Endodermal cell (in vitro differentiated cells): ENCODE measurements around the gene TEX36. TPM values are rescaled to one million over a fixed set of nuclear protein-coding genes. Genes with fewer than 3 reads are reported as not detected.
"Not testable (repeated sequence)": the region's sequence is repeated elsewhere in the genome, so short reads cannot be mapped to it uniquely, and the experiment has no call there.

Experiments
- DNase-seq: peaks from one replicate; pipeline ENCODE4 v3.0.0-alpha.2; 2017
- H3K27ac ChIP-seq: 2 replicates; pipeline ENCODE4 v1.5.1; 2013; ENCODE audit warnings: mild to moderate bottlenecking, low read depth, low read length, moderate library complexity
- H3K27me3 ChIP-seq: 2 replicates; pipeline ENCODE4 v1.6.1; 2013; ENCODE audit warnings: mild to moderate bottlenecking, low read length, moderate library complexity; ENCODE audit not compliant: insufficient read depth, control insufficient read depth, poor library complexity, severe bottlenecking
- H3K36me3 ChIP-seq: 2 replicates; pipeline ENCODE4 v1.7.0; 2013; ENCODE audit warnings: mild to moderate bottlenecking, low read length, moderate library complexity; ENCODE audit not compliant: control insufficient read depth, insufficient read depth
- H3K4me1 ChIP-seq: one replicate; pipeline ENCODE4 v1.7.0; 2013; ENCODE audit warnings: low read length; ENCODE audit not compliant: control insufficient read depth, insufficient read depth
- H3K4me3 ChIP-seq: 2 replicates; pipeline ENCODE4 v1.5.1; 2013; ENCODE audit warnings: mild to moderate bottlenecking, low read length, moderate library complexity
- H3K9ac ChIP-seq: 2 replicates; pipeline ENCODE4 v1.6.1; 2013; ENCODE audit warnings: mild to moderate bottlenecking, low read length, moderate library complexity; ENCODE audit not compliant: poor library complexity, severe bottlenecking; ENCODE audit errors: extremely low read depth
- H3K9me3 ChIP-seq: 2 replicates; pipeline ENCODE4 v1.6.1; 2013; ENCODE audit warnings: mild to moderate bottlenecking, low read length, moderate library complexity; ENCODE audit not compliant: control insufficient read depth
- H3K27ac Mint-ChIP-seq: 2 replicates; pipeline ENCODE4 v1.8.0; 2020; ENCODE audit warnings: mixed read lengths
- H3K27me3 Mint-ChIP-seq: 2 replicates; pipeline ENCODE4 v1.8.0; 2021; ENCODE audit warnings: mild to moderate bottlenecking, mixed read lengths; ENCODE audit not compliant: insufficient read depth
- H3K36me3 Mint-ChIP-seq: 2 replicates; pipeline ENCODE4 v1.8.0; 2020; ENCODE audit warnings: low read depth, mixed read lengths
- H3K4me1 Mint-ChIP-seq: 2 replicates; pipeline ENCODE4 v1.8.0; 2020; ENCODE audit warnings: mixed read lengths
- H3K4me3 Mint-ChIP-seq: 2 replicates; pipeline ENCODE4 v1.8.0; 2020; ENCODE audit warnings: mild to moderate bottlenecking, moderate library complexity, mixed read lengths
- H3K9me3 Mint-ChIP-seq: 2 replicates; pipeline ENCODE4 v1.8.0; 2020; ENCODE audit warnings: mild to moderate bottlenecking, mixed read lengths
- WGBS, 2 experiments: methylation state at CpG; one replicate each; pipeline versions ENCODE4 v1.1.5 to v1.1.7; 2013; ENCODE audit warnings: missing lambda C conversion rate in 2 of 2, mixed read lengths in 1 of 2; ENCODE audit not compliant: insufficient coverage in 1 of 2, insufficient read length in 1 of 2; 5-methylcytosine and 5-hydroxymethylcytosine counted together
- total RNA-seq, 2 donors: library from RNA; stranded (reverse); fragmentation: NEBNext Ultra II Directional in 1 of 2; extraction: Animal tissue kit (Norgen Biotek cat#: 25700) in 1 of 2; gene quantifications; 2 replicates in 1 of 2; 3 replicates in 1 of 2; pipeline ENCODE4 v1.2.1, GENCODE V29; 2021
- TF ChIP-seq, protein P1 (sequence below): fragments of 200-600 bp; sonication (generic); conservative IDR thresholded peaks from 2 replicates; pipeline ENCODE4 v1.5.0; 2021; ENCODE audit warnings: antibody characterized with exemption, mild to moderate bottlenecking

Gene TEX36
- total RNA-seq, 2 donors from 2014 or later = not detected

GRCh38 chr10:125656523-125656922 is 26.4 kb downstream of the TEX36 start:
- Mint-ChIP-seq H3K9me3 (peaks cover 4% of the 10 kb centered on the region), H3K36me3 (no peaks in the 10 kb centered on the region), H3K27ac (no peak overlapping the region), H3K4me3 (no peak overlapping the region), H3K27me3 (peaks cover 8% of the 10 kb centered on the region), H3K4me1 (no peaks in the 10 kb centered on the region)
- H3K36me3 ChIP-seq = no peaks in the 10 kb centered on the region
- no peaks in the 10 kb centered on the region for H3K4me1 ChIP-seq
- DNase-seq = no peak
- no peak overlapping the region for H3K27ac ChIP-seq
- H3K27me3 ChIP-seq = no peaks in the 10 kb centered on the region
- TF ChIP-seq, protein P1, sequence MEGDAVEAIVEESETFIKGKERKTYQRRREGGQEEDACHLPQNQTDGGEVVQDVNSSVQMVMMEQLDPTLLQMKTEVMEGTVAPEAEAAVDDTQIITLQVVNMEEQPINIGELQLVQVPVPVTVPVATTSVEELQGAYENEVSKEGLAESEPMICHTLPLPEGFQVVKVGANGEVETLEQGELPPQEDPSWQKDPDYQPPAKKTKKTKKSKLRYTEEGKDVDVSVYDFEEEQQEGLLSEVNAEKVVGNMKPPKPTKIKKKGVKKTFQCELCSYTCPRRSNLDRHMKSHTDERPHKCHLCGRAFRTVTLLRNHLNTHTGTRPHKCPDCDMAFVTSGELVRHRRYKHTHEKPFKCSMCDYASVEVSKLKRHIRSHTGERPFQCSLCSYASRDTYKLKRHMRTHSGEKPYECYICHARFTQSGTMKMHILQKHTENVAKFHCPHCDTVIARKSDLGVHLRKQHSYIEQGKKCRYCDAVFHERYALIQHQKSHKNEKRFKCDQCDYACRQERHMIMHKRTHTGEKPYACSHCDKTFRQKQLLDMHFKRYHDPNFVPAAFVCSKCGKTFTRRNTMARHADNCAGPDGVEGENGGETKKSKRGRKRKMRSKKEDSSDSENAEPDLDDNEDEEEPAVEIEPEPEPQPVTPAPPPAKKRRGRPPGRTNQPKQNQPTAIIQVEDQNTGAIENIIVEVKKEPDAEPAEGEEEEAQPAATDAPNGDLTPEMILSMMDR = no peak
- no peaks in the 10 kb centered on the region for H3K9me3 ChIP-seq
- 87 to 100% methylated on average over 1 to 3 of the region's 3 CpGs for WGBS, 2 experiments
- H3K4me3 ChIP-seq = no peak overlapping the region
- no peak overlapping the region for H3K9ac ChIP-seq

- not testable (repeated sequence) for H3K4me1 Mint-ChIP-seq, H3K4me3 Mint-ChIP-seq, DNase-seq, H3K9me3 ChIP-seq, H3K36me3 ChIP-seq, H3K4me1 ChIP-seq, H3K27me3 ChIP-seq, H3K27ac Mint-ChIP-seq, H3K4me3 ChIP-seq, H3K9ac ChIP-seq, H3K36me3 Mint-ChIP-seq, H3K27ac ChIP-seq
- Mint-ChIP-seq H3K27me3 (peaks cover 18% of the 10 kb centered on the region), H3K9me3 (peaks cover 15% of the 10 kb centered on the region)
- WGBS, 2 experiments = 93% methylated on average over 1 of the region's 2 CpGs; no CpG with 5 or more reads in 1 of the 2 experiments
These were observed 29.9 kb downstream of the TEX36 start for GRCh38 chr10:125653113-125653512.

DNA sequence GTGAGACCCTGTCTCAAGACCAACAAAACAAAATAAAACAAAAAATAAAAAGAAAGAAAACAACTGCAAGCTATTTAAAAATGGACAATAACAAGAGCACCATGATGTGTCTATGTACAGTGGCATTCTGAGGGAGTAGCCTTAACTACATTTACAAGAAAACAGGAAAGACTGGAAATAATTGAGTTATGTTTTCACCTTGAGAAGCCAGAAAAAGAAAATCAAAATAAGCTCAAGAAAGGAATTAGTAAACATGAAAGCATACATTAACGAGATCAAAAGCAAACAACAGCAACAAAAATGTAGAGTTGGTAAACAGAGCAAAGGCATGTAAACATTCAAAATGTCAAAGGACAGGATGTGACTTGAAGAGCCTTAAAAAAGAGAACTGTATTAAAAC is 36.7 kb downstream of the TEX36 start:
- Mint-ChIP-seq H3K4me3 (no peak overlapping the region), H3K4me1 (no peaks in the 10 kb centered on the region), H3K27ac (no peak overlapping the region), H3K9me3 (peaks cover 35% of the 10 kb centered on the region), H3K36me3 (peaks cover 3% of the 10 kb centered on the region), H3K27me3 (peaks cover 12% of the 10 kb centered on the region)
- no peak overlapping the region for H3K4me3 ChIP-seq
- H3K9me3 ChIP-seq = peaks cover 7% of the 10 kb centered on the region
- no peak overlapping the region for H3K27ac ChIP-seq
- 93% methylated on average over 1 of the region's 1 CpG; no CpG with 5 or more reads in 1 of the 2 experiments for whole genome bisulfite sequencing, 2 experiments
- H3K4me1 ChIP-seq = no peaks in the 10 kb centered on the region
- TF ChIP-seq, protein P1 = no peak
- no peaks in the 10 kb centered on the region for H3K36me3 ChIP-seq
- DNase-seq = no peak
- H3K9ac ChIP-seq = no peak overlapping the region
- H3K27me3 ChIP-seq = no peaks in the 10 kb centered on the region

GRCh38 chr10:125641398-125641797 is 41.6 kb downstream of the TEX36 start:
- Mint-ChIP-seq H3K27ac (no peak overlapping the region), H3K27me3 (peaks cover 2% of the 10 kb centered on the region), H3K4me3 (no peak overlapping the region), H3K36me3 (peaks cover 2% of the 10 kb centered on the region), H3K4me1 (peaks cover 7% of the 10 kb centered on the region), H3K9me3 (peaks cover 8% of the 10 kb centered on the region)
- Histone ChIP-seq H3K4me1 (no peaks in the 10 kb centered on the region), H3K27me3 (no peaks in the 10 kb centered on the region), H3K9me3 (no peaks in the 10 kb centered on the region), H3K27ac (no peak overlapping the region), H3K9ac (no peak overlapping the region), H3K4me3 (no peak overlapping the region), H3K36me3 (no peaks in the 10 kb centered on the region)
- WGBS, 2 experiments = 88 to 100% methylated on average over 3 of the region's 3 CpGs
- TF ChIP-seq, protein P1 = no peak
- DNase-seq = no peak
